Esophagus (tissue), 2 donors: ENCODE data around the gene BLCAP. TPM values are rescaled to one million over a fixed set of nuclear protein-coding genes. Genes with fewer than 3 reads are reported as not detected.
"Not testable (repeated sequence)": the region's sequence is repeated elsewhere in the genome, so short reads cannot be mapped to it uniquely, and the experiment has no call there.

Source experiments
- H3K27ac ChIP-seq, 2 donors: one replicate each; pipeline ENCODE4 v1.5.1; 2013; ENCODE audit warnings: low read depth in 2 of 2, mild to moderate bottlenecking in 2 of 2, inconsistent platforms in 1 of 2, low read length in 1 of 2, moderate library complexity in 1 of 2
- H3K27me3 ChIP-seq, 2 donors: one replicate each; pipeline ENCODE4 v1.6.1; 2013; ENCODE audit warnings: low read length in 2 of 2, control low read depth in 1 of 2, mild to moderate bottlenecking in 1 of 2; ENCODE audit not compliant: insufficient read depth in 2 of 2, control insufficient read depth in 1 of 2
- H3K36me3 ChIP-seq, 2 donors: one replicate each; pipeline ENCODE4 v1.6.1; 2013; ENCODE audit warnings: low read length in 1 of 2; ENCODE audit not compliant: control insufficient read depth in 2 of 2, insufficient read depth in 2 of 2
- H3K4me1 ChIP-seq, 2 donors: one replicate each; pipeline ENCODE4 v1.6.1; 2013; ENCODE audit warnings: low read length in 1 of 2; ENCODE audit not compliant: control insufficient read depth in 2 of 2, insufficient read depth in 2 of 2
- H3K4me3 ChIP-seq, 2 donors: one replicate each; pipeline ENCODE4 v1.5.1; 2013; ENCODE audit warnings: low read length in 2 of 2, mild to moderate bottlenecking in 2 of 2, low read depth in 1 of 2, moderate library complexity in 1 of 2
- H3K9me3 ChIP-seq, 2 donors: one replicate each; pipeline ENCODE4 v1.6.1; 2013; ENCODE audit warnings: mild to moderate bottlenecking in 2 of 2, low read depth in 1 of 2, low read length in 1 of 2, moderate library complexity in 1 of 2; ENCODE audit not compliant: control insufficient read depth in 2 of 2, insufficient read depth in 1 of 2
- WGBS, 2 donors: extraction: QIAGEN DNeasy Blood & Tissue Kit; methylation state at CpG; one replicate each; pipeline ENCODE4 v1.1.7; 2013; 5-methylcytosine and 5-hydroxymethylcytosine counted together
- polyA plus RNA-seq, 2 donors: library from polyadenylated mRNA; stranded (reverse); fragments of 200-250 nt; gene quantifications; one replicate each; pipeline ENCODE4 v1.2.3, GENCODE V29; 2013
- donor health status: healthy with polysubstance abuse.
- donor health status: Bipolar disorder and iron deficiency.

Gene BLCAP
- polyA plus RNA-seq, 2 donors: 45.7 to 80.2 TPM

DNA sequence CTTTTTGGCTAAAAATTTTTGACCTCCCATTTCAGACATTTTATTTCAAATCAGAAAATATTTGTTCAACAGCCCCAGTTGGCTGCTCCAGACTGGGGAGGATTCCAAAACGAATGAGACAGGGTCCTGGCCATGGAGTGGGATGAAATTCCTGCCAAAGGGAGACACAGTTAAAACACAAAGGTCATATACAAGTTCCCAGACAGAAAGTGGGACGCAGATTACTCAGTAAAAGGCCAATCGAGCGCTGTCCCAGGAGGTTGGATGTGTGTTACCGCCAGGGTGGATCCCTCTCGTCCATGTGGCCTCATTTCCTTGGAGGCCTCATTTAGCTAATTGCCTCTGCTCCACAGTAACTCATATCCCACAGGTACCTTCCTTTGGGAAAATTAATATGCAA lies 48.4 kb downstream of the BLCAP start:
- H3K4me1 ChIP-seq: peaks cover 0 to 3% of the 10 kb centered on the region in 2 donors
- no peak overlapping the region for H3K27ac ChIP-seq
- H3K36me3 ChIP-seq: no peaks in the 10 kb centered on the region
- no peaks in the 10 kb centered on the region for H3K9me3 ChIP-seq
- 74 to 80% methylated on average over 6 of the region's 6 CpGs for WGBS, 2 donors
- H3K4me3 ChIP-seq: no peak overlapping the region
- no peaks in the 10 kb centered on the region for H3K27me3 ChIP-seq

- no peaks in the 10 kb centered on the region for H3K27me3 ChIP-seq
- H3K9me3 ChIP-seq: no peaks in the 10 kb centered on the region
- no peak overlapping the region for H3K27ac ChIP-seq
- H3K4me1 ChIP-seq: peaks cover 0 to 3% of the 10 kb centered on the region in 2 donors
- no peaks in the 10 kb centered on the region for H3K36me3 ChIP-seq
- WGBS, 2 donors: 50 to 73% methylated on average over 3 of the region's 3 CpGs
- H3K4me3 ChIP-seq: no peak overlapping the region
Observed at GRCh38 chr20:37477041-37477440, 50.6 kb downstream of the BLCAP start.

- no peaks in the 10 kb centered on the region for H3K36me3 ChIP-seq
- H3K9me3 ChIP-seq: no peaks in the 10 kb centered on the region
- no peak overlapping the region for H3K4me3 ChIP-seq
- no peak overlapping the region for H3K27ac ChIP-seq
- peaks cover 0 to 3% of the 10 kb centered on the region in 2 donors for H3K4me1 ChIP-seq
- H3K27me3 ChIP-seq: no peaks in the 10 kb centered on the region
- 73 to 80% methylated on average over 5 of the region's 5 CpGs for WGBS, 2 donors
Observed at GRCh38 chr20:37475252-37475651, 52.4 kb downstream of the BLCAP start.

DNA sequence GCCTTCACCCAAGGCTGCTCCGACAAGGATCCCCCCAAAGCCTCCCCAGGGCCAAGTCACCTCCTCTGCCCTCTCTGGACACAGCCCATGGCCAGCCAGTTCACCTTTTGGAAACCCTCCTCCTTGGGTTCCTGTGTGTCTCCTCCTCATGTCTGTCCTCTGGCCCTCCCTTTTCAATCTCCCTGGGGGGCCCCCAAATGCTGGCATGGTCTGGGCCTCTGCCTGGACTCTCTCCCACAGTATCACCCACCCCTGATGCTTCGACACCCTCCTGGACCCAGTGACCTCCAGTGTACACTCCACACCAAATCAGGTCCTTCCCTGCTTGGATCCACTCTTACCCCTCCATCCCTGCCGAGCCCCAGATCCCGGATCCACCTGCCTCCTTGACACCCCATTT lies 53.3 kb downstream of the BLCAP start:
- 68 to 85% methylated on average over 4 of the region's 4 CpGs for WGBS, 2 donors
- Histone ChIP-seq H3K27me3 (no peaks in the 10 kb centered on the region), H3K4me1 (peaks cover 0 to 3% of the 10 kb centered on the region in 2 donors), H3K27ac (no peak overlapping the region), H3K4me3 (no peak overlapping the region), H3K9me3 (no peaks in the 10 kb centered on the region), H3K36me3 (no peaks in the 10 kb centered on the region)

DNA sequence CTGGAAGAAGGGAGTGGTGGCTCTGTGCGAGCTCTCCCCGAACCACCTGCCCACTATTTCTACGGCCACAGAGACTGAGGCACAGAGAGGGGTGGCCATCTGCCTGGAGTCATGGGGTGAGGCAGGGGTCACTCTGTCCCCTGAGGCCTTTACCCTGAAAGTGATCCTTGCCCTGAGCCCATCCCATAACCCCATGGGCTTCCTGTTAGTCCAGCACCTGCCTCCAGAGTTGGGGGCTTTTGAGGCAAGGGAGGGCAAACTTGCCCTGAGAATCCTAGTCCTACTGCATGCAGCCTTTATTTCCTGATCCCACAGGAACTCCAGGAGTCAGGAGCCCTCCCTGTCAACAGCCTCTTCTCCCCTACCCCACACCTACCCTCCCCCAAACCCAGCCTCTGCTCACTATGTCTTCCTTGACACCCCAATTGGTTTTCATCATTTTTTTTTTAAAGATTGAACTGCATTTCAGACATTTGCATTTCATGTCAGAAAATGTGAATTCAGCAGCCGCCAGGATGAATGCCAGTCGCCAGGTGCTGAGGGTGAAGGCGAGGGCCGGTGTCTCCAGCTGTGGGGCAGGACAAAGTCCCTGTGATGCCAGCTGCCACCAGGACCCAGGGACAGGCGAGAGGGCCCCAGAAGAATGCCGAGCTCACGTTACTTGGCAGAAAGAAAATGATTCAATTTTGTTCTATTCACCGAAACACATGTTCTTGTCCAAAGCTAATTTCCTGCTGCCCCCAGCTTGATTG lies 54.3 kb downstream of the BLCAP start:
- Histone ChIP-seq H3K27ac (no peak overlapping the region), H3K4me3 (no peak overlapping the region), H3K27me3 (no peaks in the 10 kb centered on the region), H3K4me1 (peaks cover 0 to 3% of the 10 kb centered on the region in 2 donors), H3K9me3 (no peaks in the 10 kb centered on the region), H3K36me3 (no peaks in the 10 kb centered on the region)
- 76 to 87% methylated on average over 11 of the region's 11 CpGs for WGBS, 2 donors

- H3K36me3 ChIP-seq, H3K4me1 ChIP-seq, H3K27me3 ChIP-seq, H3K9me3 ChIP-seq, H3K27ac ChIP-seq, H3K4me3 ChIP-seq: not testable (repeated sequence)
- 87 to 89% methylated on average over 6 of the region's 6 CpGs for WGBS, 2 donors
Observed at GRCh38 chr20:37472435-37472834, 55.2 kb downstream of the BLCAP start.

- no peaks in the 10 kb centered on the region for H3K9me3 ChIP-seq
- no peak overlapping the region for H3K4me3 ChIP-seq
- H3K27me3 ChIP-seq: no peaks in the 10 kb centered on the region
- H3K36me3 ChIP-seq: no peaks in the 10 kb centered on the region
- WGBS, 2 donors: 82 to 83% methylated on average over 7 of the region's 7 CpGs
- no peak overlapping the region for H3K27ac ChIP-seq
- peaks cover 0 to 3% of the 10 kb centered on the region in 2 donors for H3K4me1 ChIP-seq
Observed at GRCh38 chr20:37471741-37472235, 55.9 kb downstream of the BLCAP start.

- H3K27me3 ChIP-seq, H3K36me3 ChIP-seq: not testable (repeated sequence)
- WGBS, 2 donors: 91 to 94% methylated on average over 8 of the region's 8 CpGs
Observed at GRCh38 chr20:37470190-37470589, 57.5 kb downstream of the BLCAP start.

GRCh38 chr20:37469531-37469930 lies 58.1 kb downstream of the BLCAP start:
- no peak overlapping the region for H3K27ac ChIP-seq
- 90 to 93% methylated on average over 7 of the region's 7 CpGs for WGBS, 2 donors
- H3K27me3 ChIP-seq: no peaks in the 10 kb centered on the region
- H3K9me3 ChIP-seq: no peaks in the 10 kb centered on the region
- H3K4me1 ChIP-seq: peaks cover 0 to 3% of the 10 kb centered on the region in 2 donors
- H3K4me3 ChIP-seq: no peak overlapping the region
- no peaks in the 10 kb centered on the region for H3K36me3 ChIP-seq

More at GRCh38 chr20:37470190-37470589, 57.5 kb downstream of the BLCAP start:
- H3K9me3 ChIP-seq, H3K4me3 ChIP-seq, H3K4me1 ChIP-seq, H3K27ac ChIP-seq: not testable (repeated sequence)

DNA sequence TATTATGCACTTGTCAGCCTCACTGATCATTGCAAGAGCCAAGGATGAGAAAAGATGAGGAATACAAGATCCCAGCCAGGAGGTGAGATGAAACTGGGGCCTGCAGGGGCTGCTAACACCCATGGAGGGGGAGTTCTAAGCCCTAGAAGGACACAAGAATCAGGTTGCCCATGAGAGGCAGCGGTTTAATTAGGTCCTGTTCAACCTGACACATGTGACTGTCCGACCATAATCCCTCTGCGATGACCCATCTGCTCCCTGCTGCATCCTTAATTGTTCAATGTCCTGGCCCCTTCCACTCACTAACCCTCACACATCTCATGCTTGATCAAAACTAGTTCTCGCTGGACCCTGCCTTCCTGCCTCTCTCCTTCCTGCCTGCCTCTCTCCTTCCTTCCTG lies 58.8 kb downstream of the BLCAP start:
- H3K27me3 ChIP-seq: no peaks in the 10 kb centered on the region
- peaks cover 0 to 3% of the 10 kb centered on the region in 2 donors for H3K4me1 ChIP-seq
- no peak overlapping the region for H3K4me3 ChIP-seq
- H3K36me3 ChIP-seq: no peaks in the 10 kb centered on the region
- H3K27ac ChIP-seq: no peak overlapping the region
- H3K9me3 ChIP-seq: no peaks in the 10 kb centered on the region
- 84 to 88% methylated on average over 4 of the region's 4 CpGs for WGBS, 2 donors
